GM15510 (cell line): ENCODE data around the gene EPS8L2.

Experiments
- POLR2A ChIP-seq: IDR thresholded peaks from 3 replicates; pipeline ENCODE4 v1.6.1; 2011; ENCODE audit warnings: borderline replicate concordance; ENCODE audit not compliant: insufficient read length; ENCODE audit errors: extremely low read depth

EPS8L2 gene

GRCh38 chr11:705646-706438 lies at the start of gene EPS8L2:
Gene EPS8L2 (plus strand): TSS chr11:706231. CDS start chr11:709408, 3,177 bp downstream.
- TF ChIP-seq POLR2A, result no peak

- TF ChIP-seq POLR2A, result no peak
Measured at GRCh38 chr11:656426-656825, 49.6 kb upstream of the EPS8L2 start.

DNA sequence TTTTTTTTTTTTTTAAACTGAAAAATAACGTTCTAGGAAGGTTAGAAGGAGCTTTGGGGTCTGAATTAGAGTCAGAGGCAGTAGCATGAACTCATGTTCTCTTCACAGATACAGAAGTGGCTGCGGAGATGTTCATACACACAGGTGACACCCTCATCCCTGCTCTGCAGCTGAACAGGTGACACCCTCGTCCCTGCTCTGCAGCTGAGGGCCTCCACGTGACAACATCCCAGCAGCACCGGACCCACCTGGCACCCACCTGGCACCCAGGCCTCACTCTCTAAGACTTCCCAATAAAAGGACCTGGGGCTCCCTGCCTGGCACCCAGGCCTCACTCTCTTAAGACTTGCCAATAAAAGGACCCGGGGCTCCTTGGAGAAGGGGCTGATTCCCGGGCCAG lies 49.2 kb upstream of the EPS8L2 start:
- no peak for TF ChIP-seq POLR2A

DNA sequence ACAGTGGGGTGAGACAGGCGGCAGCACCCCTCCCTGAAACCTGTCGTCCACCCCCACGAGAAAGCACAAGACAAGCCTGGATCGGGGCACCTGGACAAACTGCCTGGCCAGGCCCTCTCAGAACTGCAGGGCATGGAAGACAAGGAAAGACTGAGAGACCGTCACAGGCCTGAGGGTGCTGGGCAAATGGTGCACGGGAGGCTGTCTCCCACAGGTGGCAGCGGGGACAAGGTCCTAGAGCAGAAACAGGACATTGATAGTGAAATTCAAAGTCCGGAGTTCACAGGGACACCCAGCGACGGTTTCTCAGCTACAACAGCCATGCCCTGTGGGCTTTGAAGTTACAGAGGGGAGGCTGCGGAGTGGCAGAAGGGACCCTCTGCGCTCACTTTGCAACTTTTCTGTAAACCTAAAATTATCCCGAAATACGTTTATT lies 48.3 kb upstream of the EPS8L2 start:
- no peak for TF ChIP-seq POLR2A

DNA sequence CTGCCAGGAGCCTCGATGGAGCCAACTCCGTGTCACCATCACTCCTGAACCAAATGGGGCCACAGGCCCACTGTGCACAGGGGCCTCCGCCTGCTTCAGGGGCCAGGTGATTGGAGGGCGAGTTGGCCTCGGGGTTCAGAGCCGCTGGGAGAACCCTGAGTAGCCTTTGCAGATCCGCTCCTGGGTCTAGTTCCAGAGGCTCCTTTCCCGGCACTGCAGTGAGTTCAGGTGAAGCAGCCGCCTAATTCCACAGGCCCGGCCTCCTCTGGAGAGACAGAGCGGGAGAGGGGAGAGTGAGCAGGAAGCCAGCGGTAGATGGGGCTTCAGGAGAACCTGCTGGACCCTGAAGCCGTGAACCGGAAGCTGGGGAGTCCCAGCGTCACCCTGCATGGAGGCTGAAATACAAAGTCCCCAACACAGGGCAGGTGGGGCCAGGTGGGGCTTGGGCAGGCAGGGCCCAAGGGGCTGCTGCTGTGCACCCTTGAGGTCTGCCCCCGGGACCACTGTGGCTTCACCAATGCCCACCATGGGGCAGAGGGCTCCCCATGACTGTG lies 46.4 kb upstream of the EPS8L2 start:
- TF ChIP-seq POLR2A, result no peak

DNA sequence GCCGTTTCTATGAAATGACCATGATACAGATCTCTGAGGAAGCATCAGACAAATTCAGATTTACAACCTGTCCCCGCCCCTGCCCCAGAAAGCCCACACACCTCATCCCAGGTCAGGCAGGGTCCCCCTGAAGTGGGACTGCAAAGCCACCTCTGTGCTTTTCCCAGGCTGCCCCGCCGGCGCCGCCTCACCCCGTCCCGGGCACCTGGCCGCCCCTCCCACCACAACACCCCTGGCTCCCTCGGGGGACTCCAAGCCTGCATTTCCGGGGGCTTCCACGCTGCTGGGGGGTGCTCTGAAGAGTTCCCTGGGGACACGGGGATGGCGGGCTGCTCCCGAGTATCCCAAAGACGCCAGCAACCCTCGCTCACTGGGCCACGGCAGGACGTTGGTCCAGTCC lies 45.8 kb upstream of the EPS8L2 start:
- TF ChIP-seq POLR2A, result no peak

DNA sequence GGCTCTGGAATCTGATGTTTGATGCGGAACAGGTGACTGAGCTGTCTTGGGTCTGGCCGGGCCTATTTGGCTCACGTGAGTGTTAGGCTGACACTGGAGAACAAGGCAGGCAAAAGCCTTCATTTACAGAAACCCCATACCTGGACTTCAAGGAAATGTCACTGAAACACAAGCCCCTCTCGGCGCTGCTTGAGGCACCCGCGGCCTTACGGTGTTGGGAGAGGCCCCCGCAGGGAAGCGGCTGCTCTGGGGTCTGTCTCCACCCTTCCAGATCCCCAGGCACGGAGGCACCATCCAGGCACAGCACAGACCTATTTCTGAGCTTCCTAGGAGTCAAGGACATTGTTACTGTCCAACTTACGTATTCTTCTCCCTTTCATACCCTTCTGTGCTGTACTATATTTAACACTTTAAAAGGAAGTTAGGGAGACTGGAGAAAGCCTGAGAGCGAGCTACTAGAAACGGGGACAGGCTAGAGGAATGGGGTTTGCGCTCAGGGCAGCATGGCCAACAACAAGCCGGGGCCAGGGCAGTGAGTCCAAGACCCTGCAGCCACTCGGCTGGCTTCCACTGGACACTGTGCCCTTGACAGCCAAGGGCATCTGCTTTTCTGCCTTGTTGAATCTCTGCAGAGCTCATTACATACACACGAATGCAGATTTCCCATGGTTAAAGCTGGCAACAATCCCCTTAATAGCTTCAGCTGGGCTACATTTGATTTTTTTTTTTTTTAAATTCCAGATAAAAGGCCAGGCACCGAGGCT lies 45.2 kb upstream of the EPS8L2 start:
- no peak for TF ChIP-seq POLR2A

GRCh38 chr11:662689-663274 lies 43.2 kb upstream of the EPS8L2 start:
- no peak for TF ChIP-seq POLR2A

GRCh38 chr11:665062-665703 lies 40.8 kb upstream of the EPS8L2 start:
- TF ChIP-seq POLR2A, result no peak

DNA sequence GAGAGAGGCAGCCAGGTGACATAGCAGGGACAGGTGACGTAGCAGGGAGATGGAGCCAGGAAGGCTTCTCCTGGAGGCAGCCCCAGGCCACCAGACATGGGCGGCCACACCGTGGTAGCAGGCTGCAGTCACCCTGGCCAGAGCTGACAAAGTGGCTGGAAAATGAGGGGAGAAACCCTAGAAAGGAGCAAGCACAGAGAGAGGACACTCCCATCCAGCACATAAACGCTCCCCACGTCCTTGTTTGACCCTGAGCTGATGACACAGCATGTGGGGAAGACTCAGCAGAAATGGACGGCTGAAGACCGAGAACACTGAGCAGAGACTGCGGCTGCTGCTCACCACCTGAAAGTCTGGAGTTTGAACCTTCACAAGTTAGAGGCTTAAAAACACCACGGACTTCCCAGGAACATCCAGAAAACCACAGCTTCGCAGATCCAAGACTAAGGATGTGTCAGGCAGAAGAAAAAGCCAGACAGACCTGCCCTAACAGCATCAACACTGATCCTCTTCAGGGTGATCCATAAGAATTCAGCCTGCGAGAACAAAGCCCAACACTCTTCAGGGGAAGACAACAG lies 40.2 kb upstream of the EPS8L2 start:
- TF ChIP-seq POLR2A, result no peak

DNA sequence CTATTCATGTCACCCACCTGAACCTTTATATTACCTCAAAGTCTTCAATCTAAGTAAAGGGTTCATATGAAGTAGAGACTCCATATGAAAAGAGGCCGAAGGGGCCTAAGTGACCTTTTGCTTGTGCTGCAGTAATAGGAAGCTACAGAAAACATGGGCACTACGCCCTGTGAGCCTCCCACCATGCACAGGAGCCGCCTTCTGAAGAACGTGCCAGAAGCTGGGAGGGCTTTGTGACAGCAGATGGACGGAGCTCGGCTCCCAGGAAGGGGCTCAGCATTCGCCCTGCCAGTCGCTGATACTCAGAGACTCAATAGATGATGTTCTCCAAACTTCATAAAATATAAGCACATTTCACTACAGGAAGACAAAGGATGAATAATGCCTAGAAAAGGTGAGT lies 32.2 kb upstream of the EPS8L2 start:
- no peak for TF ChIP-seq POLR2A

- no peak for TF ChIP-seq POLR2A
Measured at GRCh38 chr11:674406-674805, 31.6 kb upstream of the EPS8L2 start.

DNA sequence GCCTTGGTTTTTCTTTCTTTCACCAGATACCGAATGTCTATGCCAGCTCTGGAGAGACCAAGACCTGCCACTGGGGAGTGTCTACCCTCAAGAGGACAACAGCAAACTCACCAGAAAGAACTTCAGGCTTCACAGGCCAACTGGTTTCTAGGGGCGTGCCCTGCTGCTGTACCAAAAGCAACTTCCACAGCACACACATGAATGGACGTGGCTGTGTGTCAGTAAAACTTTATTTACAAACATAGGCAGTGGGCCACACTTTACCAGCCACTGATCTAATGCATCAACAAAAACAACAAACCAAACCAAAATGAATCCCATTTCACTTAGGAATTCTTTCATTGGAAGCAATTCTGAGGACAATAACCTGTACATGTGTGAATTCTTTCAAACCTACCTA lies 27.7 kb upstream of the EPS8L2 start:
- no peak for TF ChIP-seq POLR2A

DNA sequence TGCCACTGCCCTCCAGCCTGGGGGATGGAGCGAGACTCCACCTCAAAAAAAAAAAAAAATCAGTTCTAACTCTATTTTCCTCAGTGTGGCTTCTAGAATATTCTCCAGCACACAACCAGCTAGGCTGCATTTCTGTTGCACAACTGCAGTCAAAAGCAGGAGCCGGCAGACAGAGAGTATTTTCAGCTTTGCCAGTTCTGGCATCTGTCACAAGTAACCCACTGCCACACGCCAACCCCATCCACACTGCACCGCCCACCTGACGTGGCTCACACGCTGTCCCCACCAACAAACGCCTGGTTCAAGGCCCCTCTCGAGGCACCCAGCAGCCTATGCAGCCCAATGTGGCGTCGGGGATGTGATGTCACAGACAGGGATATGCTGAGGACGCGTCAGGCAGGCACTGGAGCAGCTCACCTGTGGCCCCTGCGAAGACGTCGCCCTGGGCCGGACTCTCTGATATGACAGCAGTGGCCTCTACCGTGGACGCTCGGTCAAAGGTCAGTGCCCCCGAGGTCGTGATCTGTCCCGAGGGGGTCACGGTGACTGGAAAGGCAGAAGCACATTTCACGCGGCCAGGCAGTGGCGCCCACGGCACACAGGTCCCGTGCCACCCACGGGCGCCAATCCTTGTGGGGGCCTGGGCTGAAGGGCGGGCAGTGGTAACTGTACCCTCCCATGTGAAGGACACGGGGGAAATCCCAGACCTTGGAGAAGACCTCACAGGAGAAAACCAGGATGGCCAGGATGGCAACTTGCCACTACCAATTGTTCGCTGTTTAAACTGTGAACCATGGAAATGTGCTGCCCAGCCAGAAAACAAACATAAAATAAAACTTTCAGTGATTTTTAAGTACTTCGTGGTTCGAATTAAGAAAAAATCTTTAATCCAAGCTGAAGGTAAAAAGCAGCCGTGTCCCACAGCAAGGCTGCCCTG lies 26.5 kb upstream of the EPS8L2 start:
- TF ChIP-seq POLR2A, result no peak

GRCh38 chr11:680476-680875 lies 25.6 kb upstream of the EPS8L2 start:
- TF ChIP-seq POLR2A, result no peak
